ENCODE results near the gene ARHGAP44. TPM values are rescaled to one million over a fixed set of nuclear protein-coding genes. Genes with fewer than 3 reads are reported as not detected.
"Not testable (repeated sequence)": the region's sequence is repeated elsewhere in the genome, so short reads cannot be mapped to it uniquely, and the experiment has no call there.

Gene ARHGAP44
- total RNA-seq, 1 donor from 2014 or later: 6.5 TPM

DNA sequence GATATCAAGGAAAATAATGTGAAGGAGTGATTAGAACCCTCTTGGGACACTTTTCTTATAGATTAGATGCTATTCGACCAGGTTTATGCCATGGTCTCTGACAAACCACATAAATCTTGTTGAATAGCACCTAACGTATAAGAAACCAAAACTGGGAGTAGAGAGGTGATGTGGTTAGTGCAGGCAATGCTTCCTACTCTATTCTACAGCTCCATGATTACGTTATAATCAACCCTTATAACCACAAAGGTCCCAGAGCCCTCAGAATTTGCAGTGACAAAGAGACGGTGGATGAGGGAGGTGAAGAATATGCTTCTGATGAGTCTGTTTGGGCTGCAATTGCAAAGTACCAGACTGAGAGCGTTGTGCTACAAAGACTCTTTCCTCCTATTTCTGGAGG, 78.4 kb downstream of the ARHGAP44 start:
- H3K9me3 Mint-ChIP-seq: peaks cover 5% of the 10 kb centered on the region
- H3K4me3 Mint-ChIP-seq: no peak overlapping the region
- peaks cover 2% of the 10 kb centered on the region for H3K36me3 Mint-ChIP-seq (ENCODE audit: low read depth)
- no peak overlapping the region for H3K27ac Mint-ChIP-seq (ENCODE audit: unreplicated experiment)
- no peaks in the 10 kb centered on the region for H3K27me3 Mint-ChIP-seq (ENCODE audit: low read depth)
- TF ChIP-seq, protein P1, sequence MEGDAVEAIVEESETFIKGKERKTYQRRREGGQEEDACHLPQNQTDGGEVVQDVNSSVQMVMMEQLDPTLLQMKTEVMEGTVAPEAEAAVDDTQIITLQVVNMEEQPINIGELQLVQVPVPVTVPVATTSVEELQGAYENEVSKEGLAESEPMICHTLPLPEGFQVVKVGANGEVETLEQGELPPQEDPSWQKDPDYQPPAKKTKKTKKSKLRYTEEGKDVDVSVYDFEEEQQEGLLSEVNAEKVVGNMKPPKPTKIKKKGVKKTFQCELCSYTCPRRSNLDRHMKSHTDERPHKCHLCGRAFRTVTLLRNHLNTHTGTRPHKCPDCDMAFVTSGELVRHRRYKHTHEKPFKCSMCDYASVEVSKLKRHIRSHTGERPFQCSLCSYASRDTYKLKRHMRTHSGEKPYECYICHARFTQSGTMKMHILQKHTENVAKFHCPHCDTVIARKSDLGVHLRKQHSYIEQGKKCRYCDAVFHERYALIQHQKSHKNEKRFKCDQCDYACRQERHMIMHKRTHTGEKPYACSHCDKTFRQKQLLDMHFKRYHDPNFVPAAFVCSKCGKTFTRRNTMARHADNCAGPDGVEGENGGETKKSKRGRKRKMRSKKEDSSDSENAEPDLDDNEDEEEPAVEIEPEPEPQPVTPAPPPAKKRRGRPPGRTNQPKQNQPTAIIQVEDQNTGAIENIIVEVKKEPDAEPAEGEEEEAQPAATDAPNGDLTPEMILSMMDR (conservative IDR thresholded peaks at IDR 0.05): no peak
- no peak for DNase-seq (ENCODE audit: low read depth, low spot score)
- no peaks in the 10 kb centered on the region for H3K4me1 Mint-ChIP-seq

DNA sequence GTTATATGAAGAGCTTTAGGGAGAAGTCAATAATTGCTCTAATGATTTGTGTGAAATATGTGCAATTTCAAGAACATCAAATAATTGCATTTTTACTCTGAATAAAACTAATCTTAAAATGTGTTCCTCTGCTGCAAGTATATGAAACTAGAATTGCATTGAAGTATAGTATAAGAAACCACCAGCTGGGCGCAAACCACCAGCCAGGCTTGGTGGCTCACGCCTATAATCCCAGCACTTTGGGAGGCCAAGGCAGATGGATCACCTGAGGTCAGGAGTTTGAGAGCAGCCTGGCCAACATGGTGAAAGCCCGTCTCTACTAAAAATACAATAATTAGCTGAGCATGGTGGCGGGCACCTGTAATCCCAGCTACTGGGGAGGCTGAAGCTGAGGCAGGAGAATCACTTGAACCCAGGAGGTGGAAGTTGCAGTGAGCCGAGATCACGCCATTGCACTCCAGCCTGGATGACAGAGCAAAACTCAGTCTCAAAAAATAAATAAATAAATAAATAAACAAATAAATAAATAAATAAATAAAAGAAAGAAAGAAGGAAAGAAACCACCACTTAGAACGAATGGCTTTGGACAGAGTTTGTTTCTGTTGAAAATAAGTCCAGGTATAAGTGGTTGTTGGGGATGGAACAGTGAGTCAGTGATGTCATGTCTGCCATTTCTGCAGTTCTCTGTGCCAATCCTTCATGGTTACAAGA, 84.3 kb downstream of the ARHGAP44 start:
- H3K4me1 Mint-ChIP-seq; H3K9me3 Mint-ChIP-seq; H3K36me3 Mint-ChIP-seq (ENCODE audit: low read depth); DNase-seq (ENCODE audit: low read depth, low spot score); H3K27me3 Mint-ChIP-seq (ENCODE audit: low read depth); H3K4me3 Mint-ChIP-seq; H3K27ac Mint-ChIP-seq (ENCODE audit: unreplicated experiment): not testable (repeated sequence)

DNA sequence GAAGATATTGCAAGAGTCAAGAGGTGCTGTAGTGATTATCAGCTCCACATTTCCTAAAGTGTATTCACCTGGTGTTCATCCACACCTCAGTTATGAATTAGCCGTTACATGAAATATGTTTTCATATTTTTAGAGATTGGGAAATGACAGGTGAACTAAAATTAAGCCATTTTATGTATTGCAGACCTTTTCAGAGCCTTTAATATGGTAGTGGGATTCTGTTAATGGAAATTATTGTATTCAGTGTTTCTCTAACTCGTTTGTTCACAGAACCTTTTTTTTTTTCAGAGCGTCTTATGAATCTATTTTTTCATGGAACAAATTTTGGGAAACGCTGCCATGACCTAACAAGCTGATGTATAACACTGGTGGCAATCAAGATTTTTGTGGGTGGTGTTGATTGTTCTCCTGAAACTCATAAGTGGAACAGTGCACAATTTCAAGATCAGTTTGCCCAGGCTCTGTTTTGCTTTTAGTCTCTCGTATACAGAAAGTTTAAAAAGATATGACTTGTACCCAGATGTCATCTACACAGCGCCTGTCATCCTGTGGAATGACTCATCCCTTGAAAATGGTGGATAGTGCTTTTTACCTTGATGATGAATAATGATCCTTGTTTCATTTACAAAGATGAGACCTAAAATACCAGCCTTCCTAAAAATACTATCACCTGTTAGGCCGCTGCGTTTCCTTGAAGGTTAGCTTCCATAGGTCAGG, 88.8 kb downstream of the ARHGAP44 start:
- Mint-ChIP-seq H3K36me3 (ENCODE audit: low read depth) (no peaks in the 10 kb centered on the region), H3K9me3 (peaks cover under 1% of the 10 kb centered on the region), H3K4me3 (no peak overlapping the region), H3K4me1 (no peaks in the 10 kb centered on the region), H3K27ac (ENCODE audit: unreplicated experiment) (no peak overlapping the region), H3K27me3 (ENCODE audit: low read depth) (no peaks in the 10 kb centered on the region)
- DNase-seq (ENCODE audit: low read depth, low spot score): no peak
- TF ChIP-seq, protein P1 (conservative IDR thresholded peaks at IDR 0.05): no peak

DNA sequence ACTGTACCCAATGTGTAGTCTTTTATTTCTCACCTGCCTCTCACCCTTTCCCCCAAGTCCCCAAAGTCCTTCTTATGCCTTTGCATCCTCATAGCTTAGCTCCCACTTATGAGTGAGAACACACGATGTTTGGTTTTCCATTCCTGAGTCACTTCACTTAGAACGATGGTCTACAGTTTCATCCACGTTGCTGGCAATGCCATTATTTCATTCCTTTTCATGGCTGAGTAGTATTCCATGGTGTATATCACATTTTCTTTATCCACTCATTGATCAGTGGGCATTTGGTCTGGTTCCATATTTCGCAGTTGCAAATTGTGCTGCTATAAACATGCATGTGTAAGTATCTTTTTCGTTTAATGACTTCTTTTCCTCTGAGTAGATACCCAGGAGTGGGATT, 89.8 kb downstream of the ARHGAP44 start:
- not testable (repeated sequence) for H3K27me3 Mint-ChIP-seq (ENCODE audit: low read depth); H3K4me1 Mint-ChIP-seq; H3K9me3 Mint-ChIP-seq; DNase-seq (ENCODE audit: low read depth, low spot score); H3K27ac Mint-ChIP-seq (ENCODE audit: unreplicated experiment); H3K4me3 Mint-ChIP-seq; H3K36me3 Mint-ChIP-seq (ENCODE audit: low read depth)

DNA sequence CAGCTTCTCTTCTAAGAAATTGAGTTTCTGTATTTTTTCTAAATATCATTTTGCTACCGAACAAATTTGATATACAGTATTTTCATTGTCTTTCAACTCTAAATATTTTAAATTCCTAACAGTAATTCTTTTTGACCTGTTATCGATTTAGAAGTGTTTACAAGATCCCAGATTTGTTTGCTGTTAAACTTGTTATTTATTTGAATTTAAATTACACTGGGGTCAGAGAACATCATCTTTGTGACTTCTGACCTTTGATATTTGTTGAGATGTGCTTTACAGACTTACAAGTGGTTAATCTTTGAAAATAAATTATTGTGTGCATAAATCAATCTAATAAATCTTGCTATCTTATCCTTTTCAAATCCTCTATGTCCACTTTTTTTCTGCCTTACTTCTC, 94.2 kb downstream of the ARHGAP44 start:
- no peak overlapping the region for H3K27ac Mint-ChIP-seq (ENCODE audit: unreplicated experiment)
- DNase-seq (ENCODE audit: low read depth, low spot score): no peak
- no peaks in the 10 kb centered on the region for H3K27me3 Mint-ChIP-seq (ENCODE audit: low read depth)
- H3K36me3 Mint-ChIP-seq (ENCODE audit: low read depth): peaks cover 3% of the 10 kb centered on the region
- peaks cover 4% of the 10 kb centered on the region for H3K4me1 Mint-ChIP-seq
- H3K4me3 Mint-ChIP-seq: no peak overlapping the region
- H3K9me3 Mint-ChIP-seq: peaks cover 5% of the 10 kb centered on the region
- TF ChIP-seq, protein P1 (conservative IDR thresholded peaks at IDR 0.05): no peak

DNA sequence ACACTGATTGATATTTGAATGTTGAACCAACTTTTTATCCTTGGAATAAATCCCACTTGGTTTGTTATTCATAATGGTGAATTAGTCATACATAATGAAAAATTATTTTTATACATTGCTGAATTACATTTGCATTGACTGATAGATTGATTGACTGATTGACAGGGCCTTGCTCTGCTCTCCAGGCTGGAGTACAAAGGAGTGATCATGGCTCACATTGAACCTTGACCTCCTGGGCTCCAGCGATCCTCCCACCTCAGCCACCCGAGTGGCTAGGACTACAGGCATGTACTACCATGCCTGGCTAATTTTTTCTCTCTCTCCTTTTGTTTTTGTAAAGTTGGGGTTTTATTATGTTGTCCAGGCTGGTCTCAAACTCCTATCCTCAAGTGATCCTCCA, 97.8 kb downstream of the ARHGAP44 start:
- no peak overlapping the region for H3K27ac Mint-ChIP-seq (ENCODE audit: unreplicated experiment)
- H3K9me3 Mint-ChIP-seq: peaks cover 15% of the 10 kb centered on the region
- no peaks in the 10 kb centered on the region for H3K27me3 Mint-ChIP-seq (ENCODE audit: low read depth)
- TF ChIP-seq, protein P1 (conservative IDR thresholded peaks at IDR 0.05): no peak
- H3K4me3 Mint-ChIP-seq: no peak overlapping the region
- H3K36me3 Mint-ChIP-seq (ENCODE audit: low read depth): peaks cover 10% of the 10 kb centered on the region
- peaks cover 4% of the 10 kb centered on the region for H3K4me1 Mint-ChIP-seq
- DNase-seq (ENCODE audit: low read depth, low spot score): no peak
